ENCODE measurements around the gene ATP2A1. TPM values are rescaled to one million over a fixed set of nuclear protein-coding genes. Genes with fewer than 3 reads are reported as not detected.

ATP2A1 gene
- total and polyA plus RNA-seq, 2 of the 13 experiments (the other 11 are each of a cell fraction or from before 2014, with no cell fraction given), result 3.2 to 12.5 TPM

DNA sequence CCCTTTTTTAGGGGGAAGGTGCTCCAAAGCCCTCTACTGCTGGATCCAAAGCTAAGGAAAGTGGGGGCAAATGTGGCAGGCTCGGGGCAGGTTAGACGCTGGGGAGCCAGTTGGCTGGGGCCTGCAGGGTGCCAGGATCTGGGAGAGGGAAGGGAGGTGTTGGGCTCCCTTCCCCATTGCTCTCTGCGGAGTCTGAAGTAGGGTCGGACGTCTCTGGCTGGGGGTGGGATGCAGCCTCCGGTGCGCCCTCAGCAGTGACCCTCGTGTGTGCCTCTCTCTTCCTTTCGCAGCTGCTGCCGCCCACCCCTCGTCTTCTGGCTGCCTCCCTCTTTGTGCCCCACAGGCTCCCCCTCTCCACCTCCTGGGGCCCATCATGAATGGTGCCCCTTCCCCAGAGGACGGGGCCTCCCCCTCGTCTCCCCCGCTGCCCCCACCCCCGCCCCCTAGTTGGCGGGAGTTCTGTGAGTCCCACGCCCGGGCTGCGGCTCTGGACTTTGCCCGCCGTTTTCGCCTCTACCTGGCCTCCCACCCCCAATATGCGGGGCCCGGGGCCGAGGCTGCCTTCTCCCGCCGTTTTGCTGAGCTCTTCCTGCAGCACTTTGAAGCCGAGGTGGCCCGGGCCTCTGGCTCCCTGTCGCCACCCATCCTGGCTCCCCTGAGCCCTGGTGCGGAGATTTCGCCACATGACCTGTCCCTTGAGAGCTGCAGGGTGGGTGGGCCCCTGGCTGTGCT is 12.4 kb upstream of the ATP2A1 start (continued):
- TF ChIP-seq ZFYVE20 (CRISPR knock-in tag; IDR thresholded peaks at IDR 0.05; ENCODE audit: borderline replicate concordance, low read depth) (no peak), CERS6 (CRISPR knock-in tag; IDR thresholded peaks at IDR 0.05) (no peak), TCF7L2 (IDR thresholded peaks at IDR 0.05; ENCODE audit: low read depth, low read length) (no peak), ATF4 (CRISPR knock-in tag; IDR thresholded peaks at IDR 0.05) (no peak), ATRX (CRISPR knock-in tag; IDR thresholded peaks at IDR 0.05; ENCODE audit: borderline replicate concordance) (no peak), MIER3 (CRISPR knock-in tag; IDR thresholded peaks at IDR 0.05; ENCODE audit: borderline replicate concordance) (no peak), ZSCAN31 (CRISPR knock-in tag; IDR thresholded peaks at IDR 0.05; ENCODE audit: low read depth) (peak; percentile 30; the same call in 1 of the 2 replicates), THYN1 (CRISPR knock-in tag; IDR thresholded peaks at IDR 0.05; ENCODE audit: borderline replicate concordance, low read depth) (no peak), U2AF1 (optimal IDR thresholded peaks at IDR 0.05; ENCODE audit: low read depth, low read length) (no peak), ATM (IDR thresholded peaks at IDR 0.05; ENCODE audit: borderline replicate concordance) (no peak), ZNF850 (CRISPR knock-in tag; conservative IDR thresholded peaks at IDR 0.05) (no peak), ZNF496 (CRISPR knock-in tag; IDR thresholded peaks at IDR 0.05; ENCODE audit: insufficient replicate concordance) (no peak), JUND (CRISPR knock-in tag; IDR thresholded peaks at IDR 0.05) (no peak), ZNF790 (CRISPR knock-in tag; IDR thresholded peaks at IDR 0.05; ENCODE audit: borderline replicate concordance) (0 out of 2 replicates have a peak, but pooled peaks have one; percentile 36)
- TF ChIP-seq, protein P1, sequence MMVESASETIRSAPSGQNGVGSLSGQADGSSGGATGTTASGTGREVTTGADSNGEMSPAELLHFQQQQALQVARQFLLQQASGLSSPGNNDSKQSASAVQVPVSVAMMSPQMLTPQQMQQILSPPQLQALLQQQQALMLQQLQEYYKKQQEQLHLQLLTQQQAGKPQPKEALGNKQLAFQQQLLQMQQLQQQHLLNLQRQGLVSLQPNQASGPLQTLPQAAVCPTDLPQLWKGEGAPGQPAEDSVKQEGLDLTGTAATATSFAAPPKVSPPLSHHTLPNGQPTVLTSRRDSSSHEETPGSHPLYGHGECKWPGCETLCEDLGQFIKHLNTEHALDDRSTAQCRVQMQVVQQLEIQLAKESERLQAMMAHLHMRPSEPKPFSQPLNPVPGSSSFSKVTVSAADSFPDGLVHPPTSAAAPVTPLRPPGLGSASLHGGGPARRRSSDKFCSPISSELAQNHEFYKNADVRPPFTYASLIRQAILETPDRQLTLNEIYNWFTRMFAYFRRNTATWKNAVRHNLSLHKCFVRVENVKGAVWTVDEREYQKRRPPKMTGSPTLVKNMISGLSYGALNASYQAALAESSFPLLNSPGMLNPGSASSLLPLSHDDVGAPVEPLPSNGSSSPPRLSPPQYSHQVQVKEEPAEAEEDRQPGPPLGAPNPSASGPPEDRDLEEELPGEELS (CRISPR knock-in tag; IDR thresholded peaks at IDR 0.05), result no peak
- TF ChIP-seq, protein P2, sequence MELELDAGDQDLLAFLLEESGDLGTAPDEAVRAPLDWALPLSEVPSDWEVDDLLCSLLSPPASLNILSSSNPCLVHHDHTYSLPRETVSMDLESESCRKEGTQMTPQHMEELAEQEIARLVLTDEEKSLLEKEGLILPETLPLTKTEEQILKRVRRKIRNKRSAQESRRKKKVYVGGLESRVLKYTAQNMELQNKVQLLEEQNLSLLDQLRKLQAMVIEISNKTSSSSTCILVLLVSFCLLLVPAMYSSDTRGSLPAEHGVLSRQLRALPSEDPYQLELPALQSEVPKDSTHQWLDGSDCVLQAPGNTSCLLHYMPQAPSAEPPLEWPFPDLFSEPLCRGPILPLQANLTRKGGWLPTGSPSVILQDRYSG (CRISPR knock-in tag; IDR thresholded peaks at IDR 0.05), result no peak
- TF ChIP-seq, protein P3, sequence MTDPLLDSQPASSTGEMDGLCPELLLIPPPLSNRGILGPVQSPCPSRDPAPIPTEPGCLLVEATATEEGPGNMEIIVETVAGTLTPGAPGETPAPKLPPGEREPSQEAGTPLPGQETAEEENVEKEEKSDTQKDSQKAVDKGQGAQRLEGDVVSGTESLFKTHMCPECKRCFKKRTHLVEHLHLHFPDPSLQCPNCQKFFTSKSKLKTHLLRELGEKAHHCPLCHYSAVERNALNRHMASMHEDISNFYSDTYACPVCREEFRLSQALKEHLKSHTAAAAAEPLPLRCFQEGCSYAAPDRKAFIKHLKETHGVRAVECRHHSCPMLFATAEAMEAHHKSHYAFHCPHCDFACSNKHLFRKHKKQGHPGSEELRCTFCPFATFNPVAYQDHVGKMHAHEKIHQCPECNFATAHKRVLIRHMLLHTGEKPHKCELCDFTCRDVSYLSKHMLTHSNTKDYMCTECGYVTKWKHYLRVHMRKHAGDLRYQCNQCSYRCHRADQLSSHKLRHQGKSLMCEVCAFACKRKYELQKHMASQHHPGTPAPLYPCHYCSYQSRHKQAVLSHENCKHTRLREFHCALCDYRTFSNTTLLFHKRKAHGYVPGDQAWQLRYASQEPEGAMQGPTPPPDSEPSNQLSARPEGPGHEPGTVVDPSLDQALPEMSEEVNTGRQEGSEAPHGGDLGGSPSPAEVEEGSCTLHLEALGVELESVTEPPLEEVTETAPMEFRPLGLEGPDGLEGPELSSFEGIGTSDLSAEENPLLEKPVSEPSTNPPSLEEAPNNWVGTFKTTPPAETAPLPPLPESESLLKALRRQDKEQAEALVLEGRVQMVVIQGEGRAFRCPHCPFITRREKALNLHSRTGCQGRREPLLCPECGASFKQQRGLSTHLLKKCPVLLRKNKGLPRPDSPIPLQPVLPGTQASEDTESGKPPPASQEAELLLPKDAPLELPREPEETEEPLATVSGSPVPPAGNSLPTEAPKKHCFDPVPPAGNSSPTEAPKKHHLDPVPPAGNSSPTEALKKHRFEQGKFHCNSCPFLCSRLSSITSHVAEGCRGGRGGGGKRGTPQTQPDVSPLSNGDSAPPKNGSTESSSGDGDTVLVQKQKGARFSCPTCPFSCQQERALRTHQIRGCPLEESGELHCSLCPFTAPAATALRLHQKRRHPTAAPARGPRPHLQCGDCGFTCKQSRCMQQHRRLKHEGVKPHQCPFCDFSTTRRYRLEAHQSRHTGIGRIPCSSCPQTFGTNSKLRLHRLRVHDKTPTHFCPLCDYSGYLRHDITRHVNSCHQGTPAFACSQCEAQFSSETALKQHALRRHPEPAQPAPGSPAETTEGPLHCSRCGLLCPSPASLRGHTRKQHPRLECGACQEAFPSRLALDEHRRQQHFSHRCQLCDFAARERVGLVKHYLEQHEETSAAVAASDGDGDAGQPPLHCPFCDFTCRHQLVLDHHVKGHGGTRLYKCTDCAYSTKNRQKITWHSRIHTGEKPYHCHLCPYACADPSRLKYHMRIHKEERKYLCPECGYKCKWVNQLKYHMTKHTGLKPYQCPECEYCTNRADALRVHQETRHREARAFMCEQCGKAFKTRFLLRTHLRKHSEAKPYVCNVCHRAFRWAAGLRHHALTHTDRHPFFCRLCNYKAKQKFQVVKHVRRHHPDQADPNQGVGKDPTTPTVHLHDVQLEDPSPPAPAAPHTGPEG (CRISPR knock-in tag; IDR thresholded peaks at IDR 0.05), result no peak

All from HepG2 (cell line).